GM21786 (cell line): ENCODE results near the gene PNMT.
A peak's percentile ranks its signal among the peaks of the same experiment; 100 is the strongest.

Source experiments
- ATAC-seq: cut with Tn5 transposase; IDR thresholded peaks from one replicate; pipeline ENCODE4 v1.9.1; 2021; ENCODE audit not compliant: unreplicated experiment

PNMT gene

GRCh38 chr17:39632153-39632941 is 35.9 kb upstream of the PNMT start:
- no peak for ATAC-seq

- ATAC-seq, result no peak
Measured at GRCh38 chr17:39633570-39634183, 34.6 kb upstream of the PNMT start.

- no peak for ATAC-seq
Measured at GRCh38 chr17:39634384-39634871, 33.8 kb upstream of the PNMT start.

GRCh38 chr17:39635614-39636176 is 32.6 kb upstream of the PNMT start:
- ATAC-seq, result no peak

- peak; percentile 12 for ATAC-seq
Measured at GRCh38 chr17:39636587-39636926, 31.7 kb upstream of the PNMT start.

GRCh38 chr17:39636927-39637736 is 31.1 kb upstream of the PNMT start, which contains the start of gene STARD3:
Gene STARD3 (plus strand): TSS chr17:39637144. CDS start chr17:39653532, 16,388 bp downstream.
- ATAC-seq, result peak; percentile 71

GRCh38 chr17:39638317-39638716 is 29.9 kb upstream of the PNMT start:
- no peak for ATAC-seq

- ATAC-seq, result no peak
Measured at GRCh38 chr17:39639043-39639442, 29.2 kb upstream of the PNMT start.

- no peak for ATAC-seq
Measured at GRCh38 chr17:39639566-39640458, 28.4 kb upstream of the PNMT start.

- no peak for ATAC-seq
Measured at GRCh38 chr17:39640591-39641031, 27.6 kb upstream of the PNMT start.

GRCh38 chr17:39641097-39641496 is 27.2 kb upstream of the PNMT start:
- ATAC-seq, result no peak

GRCh38 chr17:39641883-39642282 is 26.4 kb upstream of the PNMT start:
- no peak for ATAC-seq

GRCh38 chr17:39642291-39643074 is 25.8 kb upstream of the PNMT start:
- no peak for ATAC-seq

GRCh38 chr17:39643271-39643670 is 25.0 kb upstream of the PNMT start:
- ATAC-seq, result no peak

- ATAC-seq, result no peak
Measured at GRCh38 chr17:39647256-39647655, 21.0 kb upstream of the PNMT start.

GRCh38 chr17:39648616-39649366 is 19.5 kb upstream of the PNMT start:
- no peak for ATAC-seq

GRCh38 chr17:39650121-39650579 is 18.1 kb upstream of the PNMT start:
- no peak for ATAC-seq

GRCh38 chr17:39651923-39652586 is 16.2 kb upstream of the PNMT start:
- ATAC-seq, result no peak
